H1 (cell line): Measurements from ENCODE around the gene CACNA1C. TPM values are rescaled to one million over a fixed set of nuclear protein-coding genes. Genes with fewer than 3 reads are reported as not detected.

ENCODE experiments used
- HDAC6 ChIP-seq: IDR thresholded peaks from one replicate; pipeline ENCODE4 v1.7.1; 2012; ENCODE audit warnings: low read depth, mild to moderate bottlenecking, inconsistent platforms, low read length, moderate library complexity
- KDM5A ChIP-seq: fragments of 200-600 bp; IDR thresholded peaks from 2 replicates; pipeline ENCODE4 v1.7.1; 2012; ENCODE audit warnings: mild to moderate bottlenecking, low read length, inconsistent platforms, mixed read lengths
- TBP ChIP-seq: IDR thresholded peaks from 2 replicates; pipeline ENCODE4 v1.6.1; 2011; ENCODE audit warnings: low read depth, low read length, improper control_type of control experiment
- polyA plus RNA-seq, 7 experiments: library from polyadenylated mRNA; depleted of rRNA in 3 of 7; stranded (reverse) in 5 of 7; unstranded in 2 of 7; fragments of >200 nt in 5 of 7; fragments of 200-250 nt in 2 of 7; gene quantifications; 1 replicate in 5 of 7; 2 replicates in 1 of 7; 4 replicates in 1 of 7; pipeline versions ENCODE4 v1.2.1 to v1.2.3, GENCODE V29; 2011 to 2013; ENCODE audit warnings: missing spikeins in 2 of 7, mixed read lengths in 2 of 7
- total RNA-seq: library from RNA; stranded (reverse); fragmentation: NEBNext Ultra II Directional; extraction: Animal tissue kit (Norgen Biotek cat#: 25700); gene quantifications from 2 replicates; pipeline ENCODE4 v1.2.1, GENCODE V29; 2021
- TF ChIP-seq, protein P1 (sequence below), 3 experiments: IDR thresholded peaks; 1 replicate in 2 of 3; 2 replicates in 1 of 3; pipeline versions ENCODE4 v1.5.1 to v1.6.1; 2011; ENCODE audit warnings: low read length in 3 of 3, mild to moderate bottlenecking in 3 of 3, inconsistent platforms in 2 of 3, low read depth in 1 of 3, moderate library complexity in 1 of 3; ENCODE audit not compliant: insufficient read depth in 1 of 3; ENCODE audit errors: control extremely low read depth in 1 of 3

The CACNA1C gene
- total and polyA plus RNA-seq, 2 of the 8 experiments (the other 6 are each of a cell fraction or from before 2014, with no cell fraction given): 1.3 TPM

DNA sequence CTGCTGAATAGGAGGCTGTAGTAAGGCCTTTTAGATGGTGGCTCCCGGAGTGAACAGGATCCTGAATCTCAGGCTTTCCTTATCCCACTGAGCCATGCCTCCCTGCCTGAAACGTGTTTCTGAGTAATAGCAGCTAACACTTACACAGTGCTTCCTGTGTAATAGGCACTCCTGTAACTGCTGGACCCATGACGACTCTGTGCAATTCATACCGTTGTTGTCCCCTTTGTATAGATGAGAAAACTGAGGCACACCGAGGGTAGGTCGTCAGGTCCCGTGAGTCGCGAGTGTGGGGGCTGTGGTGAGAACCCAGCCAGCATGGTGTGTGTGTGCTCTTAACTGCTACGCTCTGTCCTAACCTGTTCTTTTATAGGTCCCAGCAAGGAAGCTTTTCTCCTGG is 193.6 kb downstream of the CACNA1C start (continued):
- TF ChIP-seq, protein P1, sequence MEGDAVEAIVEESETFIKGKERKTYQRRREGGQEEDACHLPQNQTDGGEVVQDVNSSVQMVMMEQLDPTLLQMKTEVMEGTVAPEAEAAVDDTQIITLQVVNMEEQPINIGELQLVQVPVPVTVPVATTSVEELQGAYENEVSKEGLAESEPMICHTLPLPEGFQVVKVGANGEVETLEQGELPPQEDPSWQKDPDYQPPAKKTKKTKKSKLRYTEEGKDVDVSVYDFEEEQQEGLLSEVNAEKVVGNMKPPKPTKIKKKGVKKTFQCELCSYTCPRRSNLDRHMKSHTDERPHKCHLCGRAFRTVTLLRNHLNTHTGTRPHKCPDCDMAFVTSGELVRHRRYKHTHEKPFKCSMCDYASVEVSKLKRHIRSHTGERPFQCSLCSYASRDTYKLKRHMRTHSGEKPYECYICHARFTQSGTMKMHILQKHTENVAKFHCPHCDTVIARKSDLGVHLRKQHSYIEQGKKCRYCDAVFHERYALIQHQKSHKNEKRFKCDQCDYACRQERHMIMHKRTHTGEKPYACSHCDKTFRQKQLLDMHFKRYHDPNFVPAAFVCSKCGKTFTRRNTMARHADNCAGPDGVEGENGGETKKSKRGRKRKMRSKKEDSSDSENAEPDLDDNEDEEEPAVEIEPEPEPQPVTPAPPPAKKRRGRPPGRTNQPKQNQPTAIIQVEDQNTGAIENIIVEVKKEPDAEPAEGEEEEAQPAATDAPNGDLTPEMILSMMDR (IDR thresholded peaks at IDR 0.05; ENCODE audit: control extremely low read depth in 1 of 3, insufficient read depth in 1 of 3, low read depth in 1 of 3, low read length in 3 of 3): no peak
- TF ChIP-seq HDAC6: no peak
- TF ChIP-seq KDM5A: no peak
- TF ChIP-seq TBP: no peak
